HG03103 (cell line): Measurements from ENCODE around the gene SYCE1.
"Not testable (repeated sequence)": the region's sequence is repeated elsewhere in the genome, so short reads cannot be mapped to it uniquely, and the experiment has no call there.

Source experiments
- ATAC-seq: cut with Tn5 transposase; IDR thresholded peaks from one replicate; pipeline ENCODE4 v1.9.1; 2021; ENCODE audit warnings: low read depth; ENCODE audit not compliant: unreplicated experiment

Gene SYCE1, protein sequence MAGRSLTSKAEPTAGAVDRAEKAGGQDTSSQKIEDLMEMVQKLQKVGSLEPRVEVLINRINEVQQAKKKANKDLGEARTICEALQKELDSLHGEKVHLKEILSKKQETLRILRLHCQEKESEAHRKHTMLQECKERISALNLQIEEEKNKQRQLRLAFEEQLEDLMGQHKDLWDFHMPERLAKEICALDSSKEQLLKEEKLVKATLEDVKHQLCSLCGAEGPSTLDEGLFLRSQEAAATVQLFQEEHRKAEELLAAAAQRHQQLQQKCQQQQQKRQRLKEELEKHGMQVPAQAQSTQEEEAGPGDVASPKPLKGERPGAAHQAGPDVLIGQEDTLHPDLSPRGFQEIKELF

DNA sequence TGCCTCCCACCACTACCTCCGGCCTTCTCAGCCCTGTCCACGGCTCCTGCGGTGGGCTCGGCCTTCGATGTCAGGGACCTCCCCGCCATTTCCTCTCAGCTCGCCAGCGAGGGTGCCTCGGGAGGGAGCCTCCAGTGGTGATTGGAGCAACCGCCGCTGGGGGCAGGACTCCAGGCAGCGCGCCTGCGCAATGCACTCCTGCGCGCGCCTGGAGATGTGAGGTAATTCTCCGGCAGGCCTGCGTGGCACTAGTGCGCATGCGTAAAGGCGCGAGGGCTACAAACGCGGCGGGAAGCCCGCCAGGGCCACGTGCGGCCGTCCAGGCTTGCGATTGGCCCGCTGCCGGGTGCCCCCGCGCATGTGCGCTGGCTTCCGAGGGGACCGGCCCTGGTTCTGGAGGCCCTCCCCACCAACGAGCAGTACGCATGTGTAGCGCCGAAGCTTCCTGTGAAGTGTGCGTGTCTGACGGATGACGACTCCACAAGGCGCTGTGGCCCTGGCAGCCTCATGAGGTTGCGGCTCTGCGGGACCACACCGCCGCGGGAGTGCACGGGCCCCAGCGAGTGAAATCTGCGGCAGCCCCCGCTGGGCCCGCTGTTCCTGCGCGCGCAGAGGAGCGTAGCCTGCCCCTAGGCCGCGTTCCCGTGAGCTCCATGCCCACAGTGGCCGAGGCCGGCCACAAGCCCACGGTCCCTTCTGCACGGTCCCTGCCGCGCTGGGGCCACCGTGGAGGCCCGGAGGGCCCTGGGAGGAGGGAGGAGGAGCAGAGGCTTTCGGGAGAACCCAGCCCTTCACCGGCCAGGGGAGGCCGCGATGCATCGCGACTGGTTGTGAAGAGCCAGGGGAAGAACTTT, at the start of gene SYCE1:
Gene SYCE1 (minus strand): TSS at position 143 of the 854 bp plus-strand sequence. CDS start 54 bp downstream, at position 89.
- ATAC-seq, result no peak

DNA sequence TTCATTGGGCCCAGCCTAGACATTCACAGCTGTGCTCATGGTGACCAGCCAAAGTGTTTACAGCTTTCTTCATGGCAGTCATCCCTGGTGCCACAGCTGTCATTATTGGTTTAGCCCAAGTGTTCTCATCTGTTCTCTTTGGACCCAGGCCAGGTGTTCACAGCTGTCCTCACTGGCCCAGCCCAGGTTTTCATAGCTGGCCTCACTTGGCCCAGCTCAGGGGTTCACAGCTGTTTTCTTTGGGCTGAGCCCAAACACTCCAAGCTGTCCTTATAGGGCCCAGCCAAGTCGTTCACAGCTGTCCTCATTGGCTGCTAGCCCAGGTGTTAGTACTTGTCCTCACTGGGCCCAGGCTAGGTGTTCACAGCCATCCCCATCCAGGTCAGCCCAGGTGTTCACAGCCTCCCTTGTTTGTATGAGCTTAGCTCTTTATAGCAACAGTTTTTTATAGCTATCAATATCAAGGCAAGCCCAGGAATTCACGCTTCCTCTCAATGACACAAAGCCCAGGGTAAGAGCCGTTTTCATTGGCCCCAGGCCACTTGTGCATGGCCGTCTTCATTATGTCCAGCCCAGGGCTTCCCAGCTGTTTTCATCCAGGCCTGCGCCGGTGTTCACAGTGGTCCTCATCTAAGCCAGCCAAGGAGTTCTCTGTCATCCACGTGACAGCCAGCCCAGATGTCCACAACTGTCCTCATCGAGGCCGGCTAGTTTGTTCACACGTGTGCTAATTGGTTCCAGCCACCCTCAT, 49.6 kb upstream of the SYCE1 start:
- ATAC-seq, result no peak

DNA sequence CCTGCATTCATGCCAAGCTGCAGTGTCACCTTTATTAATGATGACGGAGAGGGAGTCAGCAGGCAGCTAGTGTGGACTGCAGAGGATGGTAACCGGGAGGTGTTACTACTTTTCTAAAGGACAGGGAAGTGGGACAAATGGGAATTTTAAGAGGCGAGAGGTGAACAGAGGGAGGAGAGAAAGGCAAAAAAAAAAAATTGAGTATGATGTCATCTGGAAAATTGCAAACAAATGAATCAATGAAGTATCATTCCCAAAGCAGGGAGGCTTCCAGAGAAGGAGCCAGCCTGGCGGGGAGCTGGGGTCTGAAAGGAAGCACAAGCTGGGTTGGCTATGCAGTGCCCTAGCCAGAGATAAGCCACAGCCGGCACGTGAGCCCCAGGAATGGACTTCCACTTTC, 48.3 kb upstream of the SYCE1 start:
- no peak for ATAC-seq

DNA sequence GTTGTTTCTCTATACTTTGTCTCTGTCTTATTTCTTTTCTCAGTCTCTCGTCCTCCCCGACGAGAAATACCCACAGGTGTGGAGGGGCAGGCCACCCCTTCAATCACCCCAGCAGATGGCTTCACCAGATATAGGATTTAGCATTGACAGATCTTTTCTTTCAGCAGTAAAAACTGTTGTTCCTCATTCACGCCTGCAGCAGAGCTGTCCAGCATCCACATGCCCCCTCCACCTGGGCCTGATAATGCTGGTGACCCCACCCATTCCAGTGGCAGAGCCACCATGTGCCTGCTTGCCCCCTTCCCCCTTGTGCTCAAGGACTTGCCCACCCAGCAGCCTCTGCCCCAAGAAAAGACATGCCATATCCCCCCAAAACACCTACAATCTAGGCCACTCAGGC, 45.7 kb upstream of the SYCE1 start:
- no peak for ATAC-seq

DNA sequence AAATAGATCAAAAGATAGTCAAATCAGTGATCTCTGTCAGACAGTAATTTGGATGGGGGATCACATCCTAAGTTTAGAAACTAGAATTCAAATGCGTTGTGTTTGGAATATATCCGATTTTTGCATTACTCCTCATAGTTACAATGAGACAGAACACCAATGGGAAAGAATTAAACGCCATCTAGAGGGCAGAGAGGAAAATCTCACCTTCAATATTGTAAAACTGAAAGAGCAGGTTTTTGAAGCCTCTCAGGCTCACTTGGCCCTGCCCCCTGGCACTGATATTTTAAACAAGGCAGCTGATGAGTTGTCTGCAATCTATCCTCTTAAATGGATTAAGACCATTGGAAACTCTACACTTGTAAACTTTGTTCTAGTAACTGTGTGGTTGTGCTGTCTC, 43.5 kb upstream of the SYCE1 start:
- no peak for ATAC-seq

DNA sequence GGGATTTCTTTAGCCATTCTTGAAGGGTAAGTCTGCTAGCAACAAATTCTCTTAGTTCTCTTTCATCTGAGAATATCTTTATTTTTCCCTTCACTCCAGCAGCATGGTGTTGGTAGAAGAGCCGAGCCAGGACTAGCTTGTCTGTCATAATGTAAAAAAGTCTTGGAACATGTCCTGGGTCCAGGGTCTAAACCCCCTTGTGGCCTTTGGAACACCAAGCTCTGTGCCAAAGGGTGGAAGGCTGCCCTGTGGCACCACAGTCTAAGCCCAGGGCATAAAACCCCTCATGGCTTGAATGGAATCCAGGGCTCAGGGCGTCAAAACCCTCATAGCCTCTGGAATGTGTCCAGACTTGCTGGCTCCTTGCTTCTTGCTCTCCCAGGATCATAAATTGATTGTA, 38.1 kb upstream of the SYCE1 start:
- not testable (repeated sequence) for ATAC-seq

DNA sequence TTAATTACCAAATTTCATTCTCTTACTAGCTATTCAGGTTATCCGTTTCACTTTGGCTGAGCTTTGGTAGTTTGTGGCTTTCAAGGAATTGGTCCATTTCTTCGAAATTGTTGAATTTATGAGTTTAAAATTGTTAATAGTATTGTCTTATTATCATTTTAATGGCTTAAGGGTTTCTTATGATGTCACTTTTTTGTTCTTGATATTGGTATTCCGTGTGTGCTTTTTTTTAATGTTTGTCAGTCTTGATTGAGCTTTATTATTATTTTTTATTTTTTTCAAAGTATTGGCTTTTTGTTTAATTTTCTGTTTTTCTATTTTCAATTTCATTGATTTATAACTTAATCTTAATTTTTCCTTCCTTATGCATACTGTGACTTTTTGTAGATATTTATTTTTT, 35.3 kb upstream of the SYCE1 start:
- ATAC-seq, result no peak

DNA sequence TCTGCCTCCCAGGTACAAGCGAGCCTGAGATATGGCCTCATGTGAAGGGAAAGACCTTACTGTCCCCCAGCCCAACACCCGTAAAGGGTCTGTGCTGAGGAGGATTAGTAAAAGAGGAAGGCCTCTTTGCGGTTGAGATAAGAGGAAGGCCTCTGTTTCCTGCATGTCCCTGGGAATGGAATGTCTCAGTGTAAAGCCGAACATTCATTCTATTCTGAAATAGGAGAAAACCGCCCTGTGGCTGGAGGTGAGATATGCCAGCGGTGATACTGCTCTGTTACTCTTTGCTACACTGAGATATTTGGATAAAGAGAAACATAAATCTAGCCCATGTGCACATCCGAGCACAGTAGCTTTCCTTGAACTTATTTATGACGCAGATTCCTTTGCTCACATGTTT, 34.5 kb upstream of the SYCE1 start:
- ATAC-seq, result not testable (repeated sequence)

DNA sequence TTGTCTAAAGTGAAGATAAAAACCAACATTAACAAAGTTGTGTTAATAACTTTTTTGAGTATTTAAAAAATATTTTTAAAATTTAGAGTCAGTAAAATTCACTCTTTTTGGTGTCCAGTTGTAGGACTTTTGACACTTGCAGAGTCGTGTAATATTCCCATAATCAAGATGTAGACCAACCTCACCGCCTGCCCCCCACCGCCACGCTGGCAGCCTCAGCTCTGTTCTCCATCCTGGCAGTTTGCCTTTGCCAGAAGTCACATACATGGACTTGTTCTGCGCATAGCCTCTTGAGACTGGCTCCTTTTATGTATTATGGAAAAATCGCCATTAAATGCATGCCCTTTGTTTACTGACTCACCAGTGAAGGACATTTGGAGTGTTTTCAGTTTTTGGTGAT, 27.3 kb upstream of the SYCE1 start:
- no peak for ATAC-seq

DNA sequence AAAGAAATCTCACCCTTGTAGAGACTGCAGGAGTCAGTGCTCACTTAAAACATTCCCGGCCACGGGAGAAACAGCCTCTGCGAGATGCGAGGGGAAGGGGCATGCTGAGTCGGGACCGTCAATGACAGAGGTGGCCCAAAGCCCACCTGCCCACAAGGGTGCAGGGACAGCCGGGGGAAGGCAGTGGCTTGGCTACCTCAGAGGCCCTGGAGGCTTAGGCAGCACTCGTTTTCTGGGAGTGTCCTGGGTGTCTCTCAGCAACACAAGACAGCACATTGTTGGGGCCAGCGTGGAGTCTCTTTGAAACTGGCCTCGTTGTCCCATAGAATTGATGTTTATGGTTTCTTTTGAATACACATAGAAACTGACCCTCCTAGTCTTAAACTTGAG, 25.6 kb upstream of the SYCE1 start:
- ATAC-seq, result no peak

DNA sequence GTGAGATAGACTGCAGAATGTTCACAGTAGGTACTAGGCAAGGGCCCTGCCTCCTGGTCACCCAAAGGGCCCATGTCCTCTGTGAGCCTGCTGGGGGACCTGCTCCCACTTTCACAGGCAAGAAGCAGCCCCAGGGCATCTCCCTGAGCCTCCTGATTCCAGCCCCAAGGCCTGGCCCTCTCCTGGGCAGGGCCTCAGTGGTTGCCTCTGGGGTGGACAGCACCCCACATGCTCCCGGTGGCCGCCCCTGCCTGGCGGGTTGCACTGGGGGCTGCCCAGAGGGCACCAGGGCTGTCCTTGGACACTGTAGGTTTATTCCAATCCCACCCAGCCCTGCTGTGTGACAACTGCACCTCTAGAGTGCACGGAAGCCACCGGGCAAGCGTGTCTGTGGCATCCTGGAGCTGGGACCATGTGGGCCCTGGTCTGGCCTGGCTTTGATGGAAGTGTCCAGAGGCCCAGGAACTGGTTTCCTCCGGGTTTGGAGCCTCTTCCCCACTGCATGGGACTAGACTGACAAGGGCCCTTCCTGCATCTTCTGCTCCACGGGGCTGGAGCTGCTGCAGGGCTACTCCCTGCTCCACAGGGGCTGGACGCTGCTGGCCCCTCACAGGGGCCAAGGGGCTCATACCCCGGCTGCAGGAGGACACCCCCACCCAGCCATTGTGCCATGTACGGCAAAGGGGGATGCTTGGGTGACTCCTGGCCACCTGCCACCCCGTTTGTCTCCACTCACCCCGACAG, 25.0 kb upstream of the SYCE1 start:
- no peak for ATAC-seq

DNA sequence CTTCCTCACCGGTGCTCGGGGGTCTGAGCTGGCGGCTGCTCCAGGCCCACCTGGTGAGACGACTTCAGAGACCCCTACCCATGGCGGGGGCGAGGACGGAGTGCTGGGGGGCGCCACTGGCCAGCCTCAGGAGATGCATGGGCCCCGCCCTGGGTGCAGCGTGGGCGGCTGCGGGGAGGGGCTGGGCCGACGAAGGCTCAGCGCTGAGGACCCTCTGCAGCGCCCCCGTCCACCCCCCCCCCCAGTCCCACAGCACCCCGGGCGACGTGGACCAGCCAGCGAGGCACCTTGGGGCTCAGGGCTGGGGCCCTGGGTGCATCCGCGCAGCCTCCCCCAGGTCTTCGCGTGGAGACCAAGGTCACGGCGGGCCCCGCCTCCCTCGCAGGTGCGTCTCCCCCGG, 11.7 kb upstream of the SYCE1 start:
- not testable (repeated sequence) for ATAC-seq

DNA sequence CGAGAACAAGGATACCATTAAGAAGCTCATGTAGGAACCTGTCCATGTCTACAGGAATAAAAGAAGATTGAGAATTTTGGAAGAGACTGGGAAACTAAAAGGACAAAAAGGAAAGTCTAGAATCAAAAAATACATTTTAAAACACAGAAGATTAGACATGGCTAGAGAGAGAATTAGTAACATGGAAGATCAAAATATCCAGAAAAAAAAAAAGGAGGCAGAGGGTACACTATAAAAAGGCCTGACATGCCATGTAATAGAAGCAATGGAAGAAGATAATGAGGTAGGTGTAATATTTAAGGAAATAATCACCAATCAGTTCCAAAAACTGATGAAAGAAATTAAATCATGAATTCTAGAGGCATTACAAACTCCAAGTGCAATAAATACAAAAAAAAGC, 8.1 kb upstream of the SYCE1 start:
- not testable (repeated sequence) for ATAC-seq

DNA sequence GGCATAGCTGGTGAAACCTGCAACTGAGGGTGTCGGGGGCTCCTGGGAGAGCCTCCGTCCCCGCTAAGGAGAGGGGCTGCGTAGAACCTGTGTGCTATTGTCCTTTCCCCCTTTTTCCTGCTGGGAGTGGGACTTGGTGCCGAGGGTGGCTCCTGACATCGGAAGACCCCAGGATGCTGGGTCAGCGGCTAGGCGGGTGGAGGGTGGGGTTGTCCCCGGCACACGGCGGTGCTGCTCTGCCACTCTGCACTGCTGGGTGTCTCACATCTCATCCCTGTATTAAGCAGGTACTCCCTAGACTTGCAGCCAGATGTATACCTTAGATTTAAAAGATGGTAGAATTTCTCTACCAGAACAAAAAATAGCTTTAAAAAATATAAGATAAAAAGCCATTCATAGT, 6.7 kb upstream of the SYCE1 start:
- not testable (repeated sequence) for ATAC-seq

DNA sequence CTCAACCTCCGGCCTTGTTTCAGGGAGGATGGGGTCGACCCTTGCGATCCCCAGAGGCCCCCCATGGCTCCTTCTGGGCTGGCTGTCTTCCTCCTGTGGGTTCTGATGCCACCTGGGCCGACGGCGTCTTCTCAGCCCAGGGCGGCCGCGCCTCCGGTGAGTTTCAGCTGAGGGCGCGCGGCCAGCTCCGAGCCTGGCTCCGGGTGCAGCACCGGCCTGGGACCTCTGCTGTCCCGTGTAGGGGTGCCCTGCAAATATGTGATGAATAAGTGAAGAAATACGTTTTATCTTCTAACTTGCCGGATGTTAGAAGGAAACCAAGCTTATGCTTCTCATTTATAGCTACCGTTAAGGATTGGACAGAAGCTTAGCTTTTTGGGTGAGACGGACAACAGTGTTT, 4.4 kb upstream of the SYCE1 start:
- ATAC-seq, result not testable (repeated sequence)

DNA sequence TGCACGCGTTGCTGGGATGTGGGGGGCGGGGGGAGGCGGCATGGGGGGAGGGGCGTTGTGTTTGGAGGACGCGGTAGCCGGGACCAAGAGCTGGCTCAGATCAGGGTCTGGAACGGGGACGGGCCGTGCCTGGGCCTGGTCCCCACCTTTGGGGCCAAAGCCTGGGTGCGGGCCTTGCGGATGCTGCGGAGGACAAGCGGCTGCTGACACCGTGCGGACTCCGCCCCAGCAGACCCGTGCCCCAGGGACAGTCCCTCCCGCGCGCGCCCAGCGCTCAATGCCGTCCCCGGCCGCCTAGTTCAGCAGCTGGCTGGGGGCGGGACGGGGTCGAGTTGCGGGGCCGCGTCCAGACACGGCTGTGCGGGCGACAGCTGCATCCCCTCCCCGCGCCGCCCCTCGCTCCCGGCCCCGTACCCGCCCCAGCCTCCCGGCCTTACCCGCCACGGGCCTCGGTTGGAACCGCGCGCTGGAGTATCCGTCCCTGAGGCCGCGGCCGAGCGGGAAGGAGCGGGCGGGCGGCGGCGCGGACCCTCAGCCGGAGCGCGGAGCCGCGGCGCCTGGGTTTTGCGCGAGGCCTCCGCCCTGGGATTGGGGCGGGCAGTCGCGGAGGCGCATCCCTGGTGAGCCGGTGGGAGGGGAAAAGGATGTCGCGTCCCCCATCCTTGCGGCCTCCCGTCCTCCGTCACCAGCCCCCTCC, 3.6 kb upstream of the SYCE1 start:
- ATAC-seq, result not testable (repeated sequence)

DNA sequence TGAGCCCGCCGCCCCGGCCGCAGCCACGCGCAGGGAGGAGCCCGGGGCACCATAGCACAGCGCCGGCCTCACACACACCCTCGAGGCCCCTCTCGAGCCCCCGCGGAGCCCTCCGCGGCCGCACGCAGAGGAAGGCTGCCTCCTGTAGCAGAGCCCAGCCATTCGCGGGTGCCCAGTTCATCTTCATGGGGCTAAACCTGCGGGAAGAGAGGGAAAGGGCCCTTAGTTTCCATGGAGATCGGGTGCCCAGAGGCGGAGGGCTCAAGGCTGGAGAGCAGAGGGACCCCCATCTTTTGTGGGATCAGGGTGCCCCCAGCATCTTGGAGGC, 2.9 kb upstream of the SYCE1 start:
- no peak for ATAC-seq

DNA sequence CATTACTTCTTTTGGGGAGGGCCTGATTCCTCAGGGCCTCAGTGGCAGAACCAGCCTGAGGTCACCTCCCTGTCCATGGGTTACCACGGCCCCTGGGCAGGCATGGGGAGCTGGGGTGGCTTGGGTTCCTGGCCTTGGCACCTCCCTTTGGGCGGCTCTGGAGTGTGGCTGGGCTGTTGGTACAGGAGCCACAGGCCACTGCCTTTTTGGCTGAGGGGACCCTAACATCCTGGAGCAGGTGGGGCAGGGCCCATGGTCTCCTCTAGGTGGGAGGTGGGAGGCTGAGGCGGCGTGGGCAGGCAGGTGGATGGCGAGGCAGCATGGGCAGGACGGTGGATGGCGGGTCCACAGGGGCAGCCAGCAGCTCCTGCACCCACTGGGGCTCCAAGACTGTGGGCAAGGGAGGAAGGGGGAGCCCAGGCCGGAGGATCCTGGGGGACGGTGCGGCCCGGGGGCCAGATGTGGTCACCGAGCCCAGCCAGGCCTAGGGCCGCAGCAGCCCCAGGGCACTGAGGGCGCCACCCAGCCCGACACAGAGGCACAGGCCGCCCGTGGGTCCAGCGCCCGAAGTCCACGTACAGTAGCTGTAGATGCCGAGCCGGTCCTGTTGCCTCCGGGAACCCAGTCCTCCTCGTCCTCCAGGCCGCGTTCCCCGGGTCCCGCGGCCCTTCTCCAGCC, 2.4 kb upstream of the SYCE1 start:
- no peak for ATAC-seq

DNA sequence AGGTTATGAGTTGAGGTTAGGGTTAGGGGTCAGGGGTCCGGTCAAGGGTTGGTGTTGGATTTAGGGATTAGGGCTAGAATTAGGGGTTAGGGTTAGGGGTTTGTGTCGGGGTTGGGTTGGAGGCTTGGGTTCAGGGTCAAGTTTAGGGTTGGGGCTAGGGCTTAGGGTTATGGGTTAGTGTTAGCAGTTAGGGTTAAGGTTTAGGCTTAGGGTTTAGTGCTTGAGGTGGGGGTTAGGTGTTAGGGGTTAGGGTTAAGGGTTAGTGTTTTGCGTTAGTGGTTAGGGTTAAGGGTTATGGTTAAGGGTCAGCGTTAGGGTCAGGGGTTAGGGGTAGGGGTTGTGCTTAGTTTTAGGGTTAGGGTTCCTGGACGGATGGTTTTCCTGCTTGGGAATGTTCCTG, 1.7 kb upstream of the SYCE1 start:
- ATAC-seq, result no peak
